GM18498 (cell line): Measurements from ENCODE around the gene GRHPR.
"Not testable (repeated sequence)": the region's sequence is repeated elsewhere in the genome, so short reads cannot be mapped to it uniquely, and the experiment has no call there.

Experiments
- ATAC-seq: cut with Tn5 transposase; IDR thresholded peaks from one replicate; pipeline ENCODE4 v1.9.1; 2021; ENCODE audit warnings: mild to moderate bottlenecking, moderate library complexity; ENCODE audit not compliant: unreplicated experiment

The GRHPR gene

GRCh38 chr9:37444890-37445289, 22.4 kb downstream of the GRHPR start:
- ATAC-seq: no peak

DNA sequence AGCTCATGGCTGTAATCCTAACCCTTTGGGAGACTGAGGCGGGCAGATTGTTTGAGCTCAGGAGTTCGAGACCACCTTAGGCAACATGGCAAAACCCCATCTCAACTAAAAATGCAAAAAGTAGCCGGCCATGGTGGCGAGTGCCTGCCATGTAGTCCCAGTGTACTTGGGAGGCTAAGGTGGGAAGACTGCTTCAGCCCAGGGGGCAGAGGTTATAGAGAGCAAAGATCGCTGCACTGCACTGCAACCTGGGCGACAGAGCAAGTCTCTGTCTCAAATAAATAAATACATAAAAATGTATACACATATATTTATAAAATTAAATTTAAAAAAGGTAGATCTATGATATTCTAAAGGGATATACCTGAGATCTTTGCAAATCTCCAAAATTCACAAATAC, 23.3 kb downstream of the GRHPR start:
- no peak for ATAC-seq

- ATAC-seq: no peak
These were observed 23.9 kb downstream of the GRHPR start for GRCh38 chr9:37446401-37446800.

DNA sequence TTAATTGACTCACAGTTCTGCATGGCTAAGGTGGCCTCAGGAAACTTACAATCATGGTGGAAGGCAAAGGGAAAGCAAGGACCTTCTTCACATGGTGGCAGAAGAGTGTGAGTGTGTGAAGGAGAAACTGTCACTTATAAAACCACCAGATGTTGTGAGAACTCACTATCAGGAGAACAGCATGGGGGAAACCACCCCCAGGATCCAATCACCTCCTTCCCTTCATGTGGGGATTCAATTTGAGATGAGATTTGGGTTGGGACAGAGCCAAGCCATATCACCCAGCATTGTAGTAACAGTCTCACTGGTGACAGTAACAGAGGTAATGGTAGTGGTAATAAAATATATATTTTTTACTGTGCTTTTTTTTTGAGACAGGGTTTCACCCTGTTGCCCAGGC, 24.6 kb downstream of the GRHPR start:
- no peak for ATAC-seq

GRCh38 chr9:37449862-37450632, 27.6 kb downstream of the GRHPR start:
- ATAC-seq: no peak

- no peak for ATAC-seq
These were observed 29.1 kb downstream of the GRHPR start for GRCh38 chr9:37451628-37452027.

DNA sequence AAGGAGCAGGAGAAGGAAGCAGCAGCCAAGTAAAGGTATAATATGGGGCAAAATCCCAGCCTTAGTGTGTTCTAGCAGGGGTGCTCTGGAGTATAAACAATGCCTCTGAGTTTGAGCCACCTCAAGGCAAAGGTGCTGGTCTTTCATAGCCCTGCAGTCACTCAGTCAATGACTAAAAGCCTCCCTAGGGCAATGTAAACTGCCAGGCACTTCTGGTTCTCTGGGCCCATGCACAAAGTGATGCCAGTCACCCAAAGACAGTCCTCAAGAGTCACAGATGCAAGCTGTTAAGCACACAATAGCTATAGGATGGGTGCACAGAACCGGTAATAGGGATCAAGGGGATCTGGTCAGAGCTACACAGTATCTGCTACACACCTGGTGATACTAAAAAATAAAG, 30.1 kb downstream of the GRHPR start:
- ATAC-seq: no peak

- ATAC-seq: no peak
These were observed 31.3 kb downstream of the GRHPR start for GRCh38 chr9:37453827-37454226.

- no peak for ATAC-seq
These were observed 31.7 kb downstream of the GRHPR start for GRCh38 chr9:37454238-37454637.

GRCh38 chr9:37455884-37456647, 33.6 kb downstream of the GRHPR start:
- no peak for ATAC-seq

DNA sequence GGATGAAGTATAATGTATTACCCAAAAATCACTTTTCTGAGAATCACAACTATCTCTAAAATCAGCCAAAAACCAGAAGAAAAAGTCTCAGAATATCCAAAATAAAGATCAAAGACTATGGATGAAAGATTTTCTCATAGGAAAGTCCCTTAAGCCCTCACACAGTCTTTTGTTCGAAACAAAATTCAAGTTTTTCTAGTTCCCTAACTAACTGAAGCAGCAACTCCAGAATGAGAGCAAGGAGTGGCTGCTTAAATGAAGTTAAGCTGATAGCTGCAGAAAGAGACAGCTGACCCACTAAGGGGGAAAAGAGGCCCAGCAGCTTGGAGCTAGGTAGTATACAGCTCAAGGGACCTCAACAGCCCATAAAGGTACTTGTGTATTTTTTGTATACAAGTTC, 34.3 kb downstream of the GRHPR start:
- no peak for ATAC-seq

DNA sequence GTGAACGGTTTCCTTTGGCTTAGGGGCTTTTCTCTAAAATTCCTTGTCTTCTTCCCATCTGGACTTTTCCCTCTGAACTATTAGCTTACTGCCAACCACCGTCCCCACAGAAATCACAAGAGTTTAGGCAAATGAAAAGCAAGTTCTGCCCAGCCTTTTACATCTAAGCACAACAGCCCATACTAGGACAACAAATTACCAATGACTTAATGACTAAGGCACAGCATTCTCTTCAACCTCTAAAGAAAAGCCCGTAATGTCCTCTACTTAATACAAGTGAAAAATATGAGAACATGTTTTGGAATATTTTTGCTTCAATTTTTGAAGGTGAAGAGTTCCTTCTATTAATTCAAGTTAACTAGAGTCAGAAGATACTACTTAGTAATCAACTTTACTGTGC, 41.5 kb downstream of the GRHPR start:
- ATAC-seq: no peak

GRCh38 chr9:37464426-37465248, 42.1 kb downstream of the GRHPR start:
- ATAC-seq: peak; percentile 34

GRCh38 chr9:37465249-37466036, 42.9 kb downstream of the GRHPR start, which contains the start of gene ZBTB5:
TSS of gene ZBTB5 (minus strand) at chr9:37465450. CDS start at chr9:37442551, 22,899 bp downstream.
- ATAC-seq: peak; percentile 83

DNA sequence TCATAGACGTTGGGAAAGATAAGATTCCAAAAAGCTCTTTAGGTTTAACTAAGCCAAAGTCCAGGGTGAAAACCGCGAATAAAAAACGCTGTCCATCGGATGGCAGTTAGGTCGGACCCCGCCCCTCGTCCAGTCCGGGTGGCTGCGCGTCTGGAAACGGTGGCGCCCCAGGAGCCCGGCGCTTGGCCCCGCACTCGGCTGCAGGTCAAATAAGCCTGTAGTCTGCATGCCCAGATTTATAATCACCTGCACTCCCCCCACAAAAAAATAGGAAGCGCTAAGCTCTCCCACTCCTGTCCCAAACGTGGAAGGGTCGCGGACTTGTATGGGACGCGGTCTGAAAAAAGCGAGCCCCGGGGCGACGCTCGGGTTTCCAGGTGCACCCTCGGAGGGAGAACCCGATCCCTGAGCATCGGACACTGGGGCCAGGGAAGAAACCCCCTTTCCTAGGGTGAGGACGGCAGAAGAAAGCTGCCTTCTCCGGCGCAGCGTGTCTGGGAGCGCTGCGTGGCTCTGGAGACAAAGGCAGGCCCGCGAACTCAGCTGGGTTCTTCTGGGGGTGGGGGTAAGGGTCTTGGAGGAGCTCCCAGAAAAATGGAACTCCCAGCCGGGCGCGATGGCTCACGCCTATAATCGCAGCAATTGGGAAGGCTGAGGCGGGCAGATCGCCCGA, 43.7 kb downstream of the GRHPR start:
- peak; percentile 11 for ATAC-seq

GRCh38 chr9:37467530-37467929, 45.0 kb downstream of the GRHPR start:
- ATAC-seq: not testable (repeated sequence)

DNA sequence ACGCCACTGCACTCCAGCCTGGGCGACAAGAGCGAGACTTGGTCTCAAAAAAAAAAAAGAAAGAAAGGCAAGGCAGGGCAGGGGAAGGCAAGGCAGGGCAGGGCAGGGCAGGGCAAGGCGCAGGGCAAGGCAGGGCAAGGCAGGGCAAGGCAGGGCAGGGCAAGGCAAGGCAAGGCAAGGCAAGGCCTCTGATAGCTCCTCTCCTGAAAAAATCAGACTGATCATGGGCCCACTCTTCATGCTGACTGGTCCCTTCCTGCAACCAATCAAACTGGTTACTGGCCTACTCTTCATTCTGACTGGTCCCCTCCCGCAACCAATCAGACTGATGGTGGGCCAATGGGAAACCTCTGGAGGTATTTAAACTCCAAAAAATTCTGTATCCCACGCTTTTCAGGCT, 46.1 kb downstream of the GRHPR start:
- no peak for ATAC-seq

DNA sequence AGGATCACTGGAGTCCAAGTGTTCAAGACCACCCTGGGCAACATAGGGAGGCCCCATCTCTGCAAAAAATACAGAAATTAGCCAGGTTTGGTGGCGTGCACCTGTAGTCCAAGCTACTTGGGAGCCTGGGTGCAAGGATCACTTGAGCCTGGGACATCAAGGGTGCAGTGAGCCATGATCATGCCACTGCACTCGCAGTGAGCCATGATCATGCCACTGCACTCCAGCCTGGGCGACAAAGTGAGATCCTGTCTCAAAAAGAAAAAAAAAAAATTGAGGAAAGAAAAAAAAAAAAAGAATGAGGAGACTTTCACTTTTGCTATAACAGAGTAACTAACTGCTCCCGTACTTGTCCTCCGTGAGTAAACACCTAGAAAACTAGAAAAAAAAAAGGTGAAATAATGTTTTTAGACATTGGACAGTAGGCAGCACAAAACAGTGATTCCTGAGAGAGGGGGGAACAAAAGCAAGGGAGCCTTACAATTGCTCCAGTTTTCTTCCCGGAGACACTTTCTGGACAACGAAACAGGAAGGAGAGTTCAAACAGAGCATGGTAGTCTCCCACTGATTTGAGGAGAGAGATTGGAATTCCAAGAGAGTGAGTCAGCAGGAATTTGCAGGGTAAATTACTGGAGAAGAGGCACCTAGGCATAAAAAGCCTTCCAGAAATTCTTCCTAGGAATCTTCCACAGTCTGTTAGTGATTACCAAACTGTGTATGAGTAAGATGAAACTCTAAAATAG, 49.6 kb downstream of the GRHPR start:
- no peak for ATAC-seq

- ATAC-seq: not testable (repeated sequence)
These were observed 51.5 kb downstream of the GRHPR start for GRCh38 chr9:37473982-37474381.
